Anterior cingulate cortex (tissue), 58 donors: ENCODE data around the gene ATL1.
"Not testable (repeated sequence)": the region's sequence is repeated elsewhere in the genome, so short reads cannot be mapped to it uniquely, and the experiment has no call there.

Experiments used
- DNase-seq, 58 donors: peaks; one replicate each; lab custom pipeline; 2025; lab: John Stamatoyannopoulos, UW

ATL1 gene

GRCh38 chr14:50599700-50600444, 39.9 kb downstream of the ATL1 start:
- peak in 1 of 58 donors; percentile 55 for DNase-seq

GRCh38 chr14:50600849-50601248, 40.9 kb downstream of the ATL1 start:
- DNase-seq: no peak

- DNase-seq: no peak
These were observed 41.4 kb downstream of the ATL1 start for GRCh38 chr14:50601394-50601793.

GRCh38 chr14:50602035-50602434, 42.1 kb downstream of the ATL1 start:
- DNase-seq: peak in 2 of 58 donors; percentile 3 to 4

- DNase-seq: no peak
These were observed 43.6 kb downstream of the ATL1 start for GRCh38 chr14:50603565-50603964.

- no peak for DNase-seq
These were observed 45.8 kb downstream of the ATL1 start for GRCh38 chr14:50605766-50606165.

GRCh38 chr14:50606468-50606867, 46.5 kb downstream of the ATL1 start:
- no peak for DNase-seq

- no peak for DNase-seq
These were observed 47.2 kb downstream of the ATL1 start for GRCh38 chr14:50607181-50607580.

GRCh38 chr14:50607761-50608160, 47.8 kb downstream of the ATL1 start:
- DNase-seq: no peak

GRCh38 chr14:50608302-50608851, 48.4 kb downstream of the ATL1 start:
- no peak for DNase-seq

GRCh38 chr14:50610465-50610864, 50.5 kb downstream of the ATL1 start:
- DNase-seq: no peak

GRCh38 chr14:50612806-50613205, 52.9 kb downstream of the ATL1 start:
- no peak for DNase-seq

- peak in 2 of 58 donors; percentile 14 to 21 for DNase-seq
These were observed 55.1 kb downstream of the ATL1 start for GRCh38 chr14:50615056-50615455.

GRCh38 chr14:50615552-50615951, 55.6 kb downstream of the ATL1 start:
- peak in 23 of 58 donors; percentile 7 to 80 (median 32) for DNase-seq

GRCh38 chr14:50616275-50616674, 56.3 kb downstream of the ATL1 start:
- no peak for DNase-seq

- peak in 1 of 58 donors; percentile 57 for DNase-seq
These were observed 59.7 kb downstream of the ATL1 start for GRCh38 chr14:50619569-50620141.

- DNase-seq: no peak
These were observed 60.4 kb downstream of the ATL1 start for GRCh38 chr14:50620341-50620740.

GRCh38 chr14:50622978-50623377, 63.0 kb downstream of the ATL1 start:
- DNase-seq: no peak

- DNase-seq: no peak
These were observed 64.5 kb downstream of the ATL1 start for GRCh38 chr14:50624447-50624846.

- not testable (repeated sequence) for DNase-seq
These were observed 65.0 kb downstream of the ATL1 start for GRCh38 chr14:50624947-50625346.

GRCh38 chr14:50631408-50631821, 71.5 kb downstream of the ATL1 start:
- no peak for DNase-seq

GRCh38 chr14:50633954-50634353, 74.0 kb downstream of the ATL1 start:
- peak in 2 of 58 donors; percentile 2 to 17 for DNase-seq
